K562 (cell line): ENCODE data around the gene FPGS. TPM values are rescaled to one million over a fixed set of nuclear protein-coding genes. Genes with fewer than 3 reads are reported as not detected.

ENCODE experiments used
- ARID1B ChIP-seq: fragments of 450-650 bp; IDR thresholded peaks from 2 replicates; pipeline ENCODE4 v1.6.1; 2016; ENCODE audit warnings: antibody characterized with exemption, mild to moderate bottlenecking, inconsistent platforms
- ATF1 ChIP-seq, 2 experiments: fragments of 450-650 bp in 1 of 2; IDR thresholded peaks; 2 replicates each; pipeline ENCODE4 v1.6.1; 2016; ENCODE audit warnings: missing compliant biosample characterization in 1 of 2, missing genetic modification characterization in 1 of 2
- ATF7 ChIP-seq: fragments of 450-650 bp; IDR thresholded peaks from 2 replicates; pipeline ENCODE4 v1.7.1; 2014; ENCODE audit warnings: mild to moderate bottlenecking, moderate library complexity
- CHD1 ChIP-seq: fragments of 200-600 bp; sonication (generic); IDR thresholded peaks from one replicate; pipeline ENCODE4 v1.6.1; 2012; ENCODE audit warnings: mild to moderate bottlenecking, moderate library complexity, low read length, inconsistent platforms
- DIDO1 ChIP-seq: fragments of 450-650 bp; IDR thresholded peaks from 2 replicates; pipeline ENCODE4 v1.6.1; 2016; ENCODE audit warnings: low read depth, missing biosample characterization, missing genetic modification characterization
- DPF2 ChIP-seq: fragments of 450-650 bp; IDR thresholded peaks from 2 replicates; pipeline ENCODE4 v1.6.1; 2016
- EP300 ChIP-seq: IDR thresholded peaks from 2 replicates; pipeline ENCODE4 v1.6.1; 2012; ENCODE audit warnings: low read length, improper control_type of control experiment
- FUS ChIP-seq: fragments of 200-400 bp; formaldehyde crosslinking; optimal IDR thresholded peaks from 2 replicates; pipeline ENCODE3; 2017; ENCODE audit warnings: low read depth, low read length
- HOXB6 ChIP-seq: fragments of 250-450 bp; sonication (Bioruptor Pico); IDR thresholded peaks from 2 replicates; pipeline ENCODE4 v1.5.1; 2022; ENCODE audit warnings: mild to moderate bottlenecking, borderline replicate concordance
- MAZ ChIP-seq, 2 experiments: fragments of 450-650 bp in 1 of 2; sonication (generic) in 1 of 2; formaldehyde crosslinking; IDR thresholded peaks in 1 of 2; conservative IDR thresholded peaks in 1 of 2; 2 replicates each; pipeline versions ENCODE4 v1.4.0 to v1.5.0; 2020; ENCODE audit warnings: mild to moderate bottlenecking in 1 of 2, missing genetic modification reagents in 1 of 2
- MITF ChIP-seq: IDR thresholded peaks from 2 replicates; pipeline ENCODE4 v1.6.1; 2014; ENCODE audit warnings: antibody characterized with exemption
- PKNOX1 ChIP-seq: fragments of 450-650 bp; IDR thresholded peaks from 2 replicates; pipeline ENCODE4 v1.6.1; 2016
- SETDB1 ChIP-seq: IDR thresholded peaks from one replicate; pipeline ENCODE4 v1.6.1; 2012; ENCODE audit warnings: low read length, control low read depth, inconsistent platforms
- SMAD4 ChIP-seq: fragments of 250-450 bp; sonication (Bioruptor Pico); conservative IDR thresholded peaks from 2 replicates; pipeline ENCODE4 v1.8.0; 2021; ENCODE audit warnings: inconsistent platforms, mild to moderate bottlenecking, moderate library complexity
- SMARCA4 ChIP-seq: fragments of 450-650 bp; IDR thresholded peaks from 2 replicates; pipeline ENCODE4 v1.6.1; 2016
- SMARCE1 ChIP-seq: fragments of 450-650 bp; IDR thresholded peaks from 2 replicates; pipeline ENCODE4 v1.7.1; 2016; ENCODE audit warnings: mild to moderate bottlenecking
- TBL1XR1 ChIP-seq, 2 experiments: IDR thresholded peaks; 2 replicates each; pipeline ENCODE4 v1.6.1; 2012; ENCODE audit warnings: improper control_type of control experiment in 2 of 2, low read length in 2 of 2, mild to moderate bottlenecking in 1 of 2
- TRIM24 ChIP-seq, 2 experiments: fragments of 450-650 bp; IDR thresholded peaks; 2 replicates each; pipeline ENCODE4 v1.6.1; 2016
- ZFX ChIP-seq: sonication (generic); formaldehyde crosslinking; IDR thresholded peaks from 2 replicates; pipeline ENCODE4 v1.8.0; 2022; ENCODE audit warnings: mild to moderate bottlenecking, missing genetic modification reagents, moderate library complexity
- ZNF133 ChIP-seq: fragments of 250-450 bp; sonication (Bioruptor Pico); IDR thresholded peaks from 2 replicates; pipeline ENCODE4 v1.4.0; 2020; ENCODE audit warnings: mild to moderate bottlenecking
- ZNF217 ChIP-seq: sonication (generic); formaldehyde crosslinking; IDR thresholded peaks from 2 replicates; pipeline ENCODE4 v1.8.0; 2022; ENCODE audit warnings: mild to moderate bottlenecking, missing genetic modification reagents
- polyA plus RNA-seq, 8 experiments: library from polyadenylated mRNA; depleted of rRNA in 4 of 8; stranded (reverse) in 5 of 8; unstranded in 3 of 8; fragments of >200 nt; fragmentation: Nextera tagmentation in 2 of 8; fragmentation: Illumina TruSeq in 1 of 8; extraction: Ambion mirVana in 2 of 8; extraction: Trizol in 1 of 8; gene quantifications; 2 replicates each; pipeline versions ENCODE4 v1.2.1 to v1.2.3, GENCODE V29; 2011 to 2014; ENCODE audit warnings: inconsistent platforms in 1 of 8, missing spikeins in 1 of 8
- total RNA-seq, 7 experiments: library from RNA; depleted of rRNA in 6 of 7; stranded (reverse); fragments of >200 nt in 6 of 7; fragmentation: Illumina TruSeq in 2 of 7; extraction: Trizol in 2 of 7; gene quantifications; 2 replicates each; pipeline versions ENCODE4 v1.2.1 to v1.2.3, GENCODE V29; 2011 to 2021; ENCODE audit warnings: low replicate concordance in 1 of 7
- TF ChIP-seq, protein P1 (sequence below): IDR thresholded peaks from 2 replicates; pipeline ENCODE4 v1.6.1; 2011; ENCODE audit not compliant: insufficient read length; ENCODE audit errors: extremely low read depth

FPGS gene
- total and polyA plus RNA-seq, 9 of the 15 experiments (the other 6 are each of a cell fraction or from before 2014, with no cell fraction given): 0.84 to 86.4 (median 59.2) TPM

GRCh38 chr9:127846443-127847177 lies 43.9 kb downstream of the FPGS start (continued):
- TF ChIP-seq, protein P1, sequence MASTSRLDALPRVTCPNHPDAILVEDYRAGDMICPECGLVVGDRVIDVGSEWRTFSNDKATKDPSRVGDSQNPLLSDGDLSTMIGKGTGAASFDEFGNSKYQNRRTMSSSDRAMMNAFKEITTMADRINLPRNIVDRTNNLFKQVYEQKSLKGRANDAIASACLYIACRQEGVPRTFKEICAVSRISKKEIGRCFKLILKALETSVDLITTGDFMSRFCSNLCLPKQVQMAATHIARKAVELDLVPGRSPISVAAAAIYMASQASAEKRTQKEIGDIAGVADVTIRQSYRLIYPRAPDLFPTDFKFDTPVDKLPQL: no peak
- peak; percentile 34 to 43; a peak in 1 of 4 replicates for TF ChIP-seq MAZ (CRISPR knock-in tag; conservative IDR thresholded peaks at IDR 0.05 in 1 of 2, IDR thresholded peaks at IDR 0.05 in 1 of 2)
- no peak for TF ChIP-seq ATF1 (CRISPR knock-in tag; IDR thresholded peaks at IDR 0.05)
- TF ChIP-seq ATF1 (tag; IDR thresholded peaks at IDR 0.05): 0 out of 2 replicates have a peak, but pooled peaks have one; percentile 28
- no peak for TF ChIP-seq DIDO1 (tag)
- TF ChIP-seq ZNF133 (CRISPR knock-in tag): no peak
- TF ChIP-seq ARID1B: 0 out of 2 replicates have a peak, but pooled peaks have one; percentile 30
- TF ChIP-seq SETDB1: no peak
- no peak for TF ChIP-seq FUS
- TF ChIP-seq ZFX (CRISPR knock-in tag): peak; percentile 67
- TF ChIP-seq CHD1: no peak
- peak; percentile 76; the same call in 1 of the 2 replicates for TF ChIP-seq SMARCE1
- TF ChIP-seq MITF: no peak
- TF ChIP-seq TRIM24 (IDR thresholded peaks at IDR 0.05): peak in 1 of 2 experiments; percentile 15; a peak in 1 of 4 replicates
- TF ChIP-seq EP300: peak; percentile 35; the same call in 1 of the 2 replicates
- no peak for TF ChIP-seq ZNF217
- peak; percentile 69 for TF ChIP-seq SMAD4 (CRISPR knock-in tag)
- peak; percentile 76 for TF ChIP-seq ATF7
- no peak for TF ChIP-seq PKNOX1
- TF ChIP-seq HOXB6 (CRISPR knock-in tag): no peak
- TF ChIP-seq DPF2: 0 out of 2 replicates have a peak, but pooled peaks have one; percentile 48
- peak in 1 of 2 experiments; percentile 61; a peak in 1 of 4 replicates for TF ChIP-seq TBL1XR1 (IDR thresholded peaks at IDR 0.05; ENCODE audit: low read length in 2 of 2)
- peak; percentile 32; the same call in 1 of the 2 replicates for TF ChIP-seq SMARCA4
